Right lobe of liver (tissue), 6 donors: ENCODE measurements around the gene ACSF3. TPM values are rescaled to one million over a fixed set of nuclear protein-coding genes. Genes with fewer than 3 reads are reported as not detected.
"Not testable (repeated sequence)": the region's sequence is repeated elsewhere in the genome, so short reads cannot be mapped to it uniquely, and the experiment has no call there.

Experiments used
- ATAC-seq, 4 donors: fragments of 200-7000 bp; cut with Tn5 transposase; one replicate each; pipeline ENCODE4 v1.9.1; 2020; ENCODE audit warnings: mild to moderate bottlenecking in 4 of 4, moderate library complexity in 4 of 4
- DNase-seq, 3 donors: peaks; one replicate each; pipeline ENCODE4 v3.0.0-alpha.2; 2020
- H3K27ac ChIP-seq, 3 donors: fragments of 200-600 bp; one replicate each; pipeline ENCODE4 v1.8.0; 2022
- H3K27me3 ChIP-seq, 2 donors: fragments of 200-600 bp; one replicate each; pipeline ENCODE4 v1.8.0; 2022
- H3K36me3 ChIP-seq, 4 donors: fragments of 200-600 bp; sonication (generic) in 1 of 4; one replicate each; pipeline versions ENCODE4 v1.5.1 to v1.8.0; 2017 to 2022; ENCODE audit warnings: control low read depth in 1 of 4
- H3K4me1 ChIP-seq, 4 donors: fragments of 200-600 bp; sonication (generic) in 1 of 4; one replicate each; pipeline versions ENCODE4 v1.5.1 to v1.8.0; 2017 to 2022; ENCODE audit warnings: control low read depth in 1 of 4
- H3K4me3 ChIP-seq, 3 donors: fragments of 200-600 bp; one replicate each; pipeline ENCODE4 v1.8.0; 2022
- H3K9me3 ChIP-seq, 4 donors: fragments of 200-600 bp; sonication (generic) in 1 of 4; one replicate each; pipeline versions ENCODE4 v1.5.1 to v1.8.0; 2017 to 2022; ENCODE audit warnings: control low read depth in 1 of 4
- POLR2A ChIP-seq: fragments of 450-650 bp; IDR thresholded peaks from one replicate; pipeline ENCODE4 v1.6.1; 2017; ENCODE audit warnings: antibody characterized with exemption, mild to moderate bottlenecking
- WGBS: methylation state at CpG from one replicate; pipeline ENCODE4 v1.1.6; 2018; ENCODE audit warnings: low coverage, low lambda C conversion rate; ENCODE audit not compliant: insufficient coverage; ENCODE audit errors: missing lambda C conversion rate; 5-methylcytosine and 5-hydroxymethylcytosine counted together
- intact Hi-C, 2 donors: fragments of 100-400 bp; cut with DNase I; formaldehyde crosslinking; loops; one replicate each; pipeline versions ENCODE4 v1.11.2 to v1.14.1; 2022
- total RNA-seq, 6 experiments: library from RNA; depleted of rRNA in 2 of 6; stranded (reverse); fragments of >200 nt in 2 of 6; fragmentation: NEBNext Ultra II Directional in 3 of 6; extraction: Animal tissue kit (Norgen Biotek cat#: 25700) in 3 of 6; gene quantifications; one replicate each; pipeline versions ENCODE4 v1.1.0 to v1.2.4, GENCODE V29; 2016 to 2023
- TF ChIP-seq, protein P1 (sequence below), 4 donors: fragments of 200-600 bp in 3 of 4; fragments of 450-650 bp in 1 of 4; IDR thresholded peaks; one replicate each; pipeline versions ENCODE4 v1.5.1 to v1.8.0; 2016 to 2022; ENCODE audit warnings: antibody characterized with exemption in 4 of 4, mild to moderate bottlenecking in 2 of 4
- donor health status: DM: no; HTN: yes; CAD: no.
- donor health status: DM: no; HTN: no; CAD: no.
- donor health status: DM: no; HTN: no; CAD: no.
- donor health status: DM: no; HTN: yes; CAD: no.
- donor health status: DM: no; HTN: yes; CAD: no.

ACSF3 gene
- total RNA-seq, 6 experiments from 2014 or later, result 20.2 to 33.6 (median 29.4) TPM

- intact Hi-C loops, result no loop called here
- ATAC-seq (no peak), DNase-seq (no peak)
- Histone ChIP-seq H3K9me3 (no peaks in the 10 kb centered on the region), H3K27ac (no peak overlapping the region), H3K4me1 (no peaks in the 10 kb centered on the region), H3K27me3 (no peaks in the 10 kb centered on the region), H3K4me3 (no peak overlapping the region), H3K36me3 (no peaks in the 10 kb centered on the region)
- TF ChIP-seq, protein P1, sequence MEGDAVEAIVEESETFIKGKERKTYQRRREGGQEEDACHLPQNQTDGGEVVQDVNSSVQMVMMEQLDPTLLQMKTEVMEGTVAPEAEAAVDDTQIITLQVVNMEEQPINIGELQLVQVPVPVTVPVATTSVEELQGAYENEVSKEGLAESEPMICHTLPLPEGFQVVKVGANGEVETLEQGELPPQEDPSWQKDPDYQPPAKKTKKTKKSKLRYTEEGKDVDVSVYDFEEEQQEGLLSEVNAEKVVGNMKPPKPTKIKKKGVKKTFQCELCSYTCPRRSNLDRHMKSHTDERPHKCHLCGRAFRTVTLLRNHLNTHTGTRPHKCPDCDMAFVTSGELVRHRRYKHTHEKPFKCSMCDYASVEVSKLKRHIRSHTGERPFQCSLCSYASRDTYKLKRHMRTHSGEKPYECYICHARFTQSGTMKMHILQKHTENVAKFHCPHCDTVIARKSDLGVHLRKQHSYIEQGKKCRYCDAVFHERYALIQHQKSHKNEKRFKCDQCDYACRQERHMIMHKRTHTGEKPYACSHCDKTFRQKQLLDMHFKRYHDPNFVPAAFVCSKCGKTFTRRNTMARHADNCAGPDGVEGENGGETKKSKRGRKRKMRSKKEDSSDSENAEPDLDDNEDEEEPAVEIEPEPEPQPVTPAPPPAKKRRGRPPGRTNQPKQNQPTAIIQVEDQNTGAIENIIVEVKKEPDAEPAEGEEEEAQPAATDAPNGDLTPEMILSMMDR (IDR thresholded peaks at IDR 0.05), result no peak
- TF ChIP-seq POLR2A, result no peak
- 89% methylated on average over 19 of the region's 24 CpGs for WGBS
Measured at GRCh38 chr16:89070590-89070989, 23.1 kb upstream of the ACSF3 start.

GRCh38 chr16:89071686-89072547, 21.7 kb upstream of the ACSF3 start:
- Histone ChIP-seq H3K36me3 (no peaks in the 10 kb centered on the region), H3K4me1 (no peaks in the 10 kb centered on the region), H3K27ac (no peak overlapping the region), H3K4me3 (no peak overlapping the region), H3K9me3 (no peaks in the 10 kb centered on the region), H3K27me3 (no peaks in the 10 kb centered on the region)
- DNase-seq (no peak), ATAC-seq (no peak)
- intact Hi-C loops, result no loop called here
- WGBS, result 63% methylated on average over 23 of the region's 30 CpGs
- TF ChIP-seq POLR2A, result no peak
- TF ChIP-seq, protein P1 (IDR thresholded peaks at IDR 0.05), result no peak

- H3K27me3 ChIP-seq, result no peaks in the 10 kb centered on the region
- no peak overlapping the region for H3K27ac ChIP-seq
- H3K4me3 ChIP-seq, result no peak overlapping the region
- DNase-seq (no peak), ATAC-seq (no peak)
- no peaks in the 10 kb centered on the region for H3K9me3 ChIP-seq
- no peaks in the 10 kb centered on the region for H3K36me3 ChIP-seq
- H3K4me1 ChIP-seq, result no peaks in the 10 kb centered on the region
- intact Hi-C loops, result no loop called here
- WGBS, result no CpG with 5 or more reads among the region's 22 CpGs
- TF ChIP-seq, protein P1 (IDR thresholded peaks at IDR 0.05), result no peak
- TF ChIP-seq POLR2A, result no peak
Measured at GRCh38 chr16:89072548-89073130, 21.0 kb upstream of the ACSF3 start.

GRCh38 chr16:89073346-89074071, 20.1 kb upstream of the ACSF3 start:
- H3K27me3 ChIP-seq, result no peaks in the 10 kb centered on the region
- intact Hi-C loops, result no loop called here
- no peak overlapping the region for H3K4me3 ChIP-seq
- DNase-seq (no peak), ATAC-seq (no peak)
- TF ChIP-seq POLR2A, result no peak
- TF ChIP-seq, protein P1 (IDR thresholded peaks at IDR 0.05), result no peak
- H3K9me3 ChIP-seq, result no peaks in the 10 kb centered on the region
- no peaks in the 10 kb centered on the region for H3K36me3 ChIP-seq
- no peak overlapping the region for H3K27ac ChIP-seq
- WGBS, result 88% methylated on average over 11 of the region's 34 CpGs
- H3K4me1 ChIP-seq, result no peaks in the 10 kb centered on the region

GRCh38 chr16:89074072-89074674, 19.5 kb upstream of the ACSF3 start:
- 94% methylated on average over 8 of the region's 35 CpGs for WGBS
- intact Hi-C loops, H3K4me3 ChIP-seq, DNase-seq, H3K27me3 ChIP-seq, H3K27ac ChIP-seq, ATAC-seq, H3K4me1 ChIP-seq, H3K9me3 ChIP-seq, H3K36me3 ChIP-seq: not testable (repeated sequence)
